ENCODE results near the gene RIPK4.

RIPK4 gene

DNA sequence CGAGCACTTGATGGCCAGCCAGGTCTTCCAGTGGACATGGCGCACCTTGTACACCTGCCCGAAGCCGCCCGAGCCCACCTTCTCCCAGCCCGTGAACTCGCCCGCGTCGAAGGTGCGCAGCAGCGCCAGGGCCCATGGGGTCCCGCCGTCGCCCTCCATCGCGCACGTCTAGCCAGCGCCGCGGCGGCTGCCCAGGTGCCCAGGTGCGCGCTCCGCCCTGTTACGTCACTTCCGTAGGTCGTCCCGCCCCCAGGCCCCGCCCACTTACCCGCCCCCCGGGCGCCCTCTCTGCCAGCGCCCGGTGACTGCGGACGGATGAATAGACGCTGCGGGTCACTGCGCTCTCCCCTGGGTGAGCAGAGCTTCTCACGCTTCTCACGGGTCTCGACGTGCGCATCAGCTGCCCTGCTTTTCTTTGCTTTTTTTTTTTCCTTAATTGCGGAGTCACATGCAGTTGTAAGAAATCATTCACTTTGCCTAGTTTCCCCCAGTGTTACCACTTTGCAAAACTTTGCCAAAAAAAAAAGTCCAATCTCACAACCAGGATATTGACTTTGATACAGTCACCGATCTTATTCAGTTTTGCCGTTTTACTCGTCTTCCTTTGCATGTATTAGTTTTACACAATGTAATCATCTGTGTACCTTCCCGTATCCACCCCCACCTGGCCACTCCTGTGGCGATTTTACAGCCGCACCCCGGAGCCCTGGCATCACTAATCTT lies at the start of gene RIPK4:
Gene RIPK4, minus strand, starts transcription at position 170 of the 723 bp plus-strand sequence. Its CDS starts 11 bp downstream, at position 159.
- DNase-seq: peak; percentile 87

DNA sequence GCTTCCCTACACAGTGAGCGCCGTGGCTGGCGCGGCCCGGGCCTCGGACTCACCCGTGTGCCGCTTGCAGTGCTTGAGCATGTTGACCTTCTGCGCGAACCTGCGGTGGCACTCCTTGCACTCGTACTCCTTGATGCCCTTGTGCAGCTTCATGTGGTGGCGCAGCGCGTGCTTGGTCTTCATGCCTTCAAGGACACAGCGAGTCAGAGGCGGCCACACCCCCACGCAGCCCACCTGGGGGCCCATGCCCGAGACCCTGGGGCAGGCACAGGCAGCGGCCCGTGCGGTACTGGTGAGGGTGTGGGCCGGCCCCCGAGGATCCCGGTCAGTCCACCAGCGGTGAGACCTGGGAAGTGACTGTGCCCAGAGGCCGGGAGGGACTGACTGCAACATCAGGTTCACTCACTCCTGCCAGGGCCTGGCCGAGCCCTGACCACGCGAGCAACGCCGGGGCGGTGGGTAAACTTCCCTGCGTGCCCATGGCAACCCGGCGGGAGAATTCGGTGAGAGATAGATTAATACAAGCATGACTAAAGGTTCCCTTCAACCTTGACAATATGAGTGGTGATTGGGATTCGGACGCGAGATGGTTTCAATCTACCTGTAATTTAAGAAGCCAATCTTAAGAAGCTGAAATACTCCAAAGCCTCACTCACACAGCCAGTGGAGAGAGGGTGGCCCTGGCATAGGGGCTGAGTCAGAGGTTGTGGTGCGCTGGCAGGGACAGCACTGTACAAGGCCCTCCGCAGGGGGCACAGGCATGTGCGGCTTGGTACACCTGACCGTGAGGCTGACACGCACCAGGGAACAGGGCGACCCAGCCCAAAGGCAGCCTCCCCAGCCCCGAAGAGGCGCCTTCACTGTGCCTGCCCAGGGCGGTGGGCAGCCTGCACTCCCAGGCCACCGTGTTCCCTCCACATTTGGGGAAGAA lies 49.1 kb upstream of the RIPK4 start:
- DNase-seq: no peak

DNA sequence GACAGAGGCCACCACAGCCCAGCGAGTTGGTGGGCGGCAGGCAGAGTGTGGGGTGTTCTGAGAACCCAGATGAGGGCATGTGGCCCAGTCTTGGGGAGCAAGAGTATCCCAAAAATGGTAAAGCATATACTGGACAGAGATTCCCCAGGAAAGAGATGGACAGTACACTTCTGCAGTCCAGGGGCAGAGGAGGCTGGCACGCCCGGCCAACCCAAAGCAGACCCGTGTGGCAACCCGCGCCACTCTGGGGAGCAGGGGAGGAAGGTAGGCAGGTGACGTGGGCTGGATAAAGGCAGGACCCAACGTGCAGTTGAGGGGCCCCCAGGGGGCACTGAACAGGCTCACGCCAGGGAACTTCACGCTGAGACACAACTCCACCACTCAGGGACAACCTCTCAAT lies 46.4 kb upstream of the RIPK4 start:
- no peak for DNase-seq

DNA sequence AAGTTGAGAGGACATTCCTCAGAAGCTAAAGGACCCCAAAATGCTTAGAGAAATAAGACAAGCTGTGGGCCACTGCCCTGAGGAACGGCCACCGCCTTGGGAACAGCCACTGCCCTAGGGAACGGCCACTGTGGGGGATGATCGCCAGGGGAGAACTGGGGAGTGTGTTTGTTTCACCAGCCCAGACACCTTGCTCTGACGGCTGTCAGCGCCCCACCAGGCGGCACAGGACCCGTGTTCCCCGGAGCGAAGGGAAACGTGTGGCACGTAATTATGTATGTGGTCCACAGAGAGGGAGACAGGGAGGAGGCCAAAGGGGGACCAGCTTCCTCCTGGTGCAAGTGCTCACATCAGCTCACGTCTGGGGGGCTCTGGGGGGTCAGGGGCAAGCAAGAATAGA lies 45.8 kb upstream of the RIPK4 start:
- no peak for DNase-seq

DNA sequence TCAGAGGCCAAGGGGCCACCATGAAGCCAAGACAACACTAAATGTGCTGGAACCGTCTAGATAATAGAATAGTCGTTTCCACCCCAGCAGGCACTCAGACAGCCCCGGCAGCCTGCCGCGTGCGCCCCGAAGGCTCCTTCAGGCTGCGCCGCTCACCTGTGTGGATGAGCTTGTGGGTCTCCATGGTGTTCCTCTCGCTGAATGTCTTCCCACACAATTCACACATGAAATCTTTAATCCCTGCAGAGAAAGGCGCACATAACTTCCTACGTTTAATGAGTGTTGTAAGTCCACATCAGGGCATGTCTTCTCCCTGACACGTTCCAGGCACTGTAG lies 43.7 kb upstream of the RIPK4 start:
- no peak for DNase-seq

DNA sequence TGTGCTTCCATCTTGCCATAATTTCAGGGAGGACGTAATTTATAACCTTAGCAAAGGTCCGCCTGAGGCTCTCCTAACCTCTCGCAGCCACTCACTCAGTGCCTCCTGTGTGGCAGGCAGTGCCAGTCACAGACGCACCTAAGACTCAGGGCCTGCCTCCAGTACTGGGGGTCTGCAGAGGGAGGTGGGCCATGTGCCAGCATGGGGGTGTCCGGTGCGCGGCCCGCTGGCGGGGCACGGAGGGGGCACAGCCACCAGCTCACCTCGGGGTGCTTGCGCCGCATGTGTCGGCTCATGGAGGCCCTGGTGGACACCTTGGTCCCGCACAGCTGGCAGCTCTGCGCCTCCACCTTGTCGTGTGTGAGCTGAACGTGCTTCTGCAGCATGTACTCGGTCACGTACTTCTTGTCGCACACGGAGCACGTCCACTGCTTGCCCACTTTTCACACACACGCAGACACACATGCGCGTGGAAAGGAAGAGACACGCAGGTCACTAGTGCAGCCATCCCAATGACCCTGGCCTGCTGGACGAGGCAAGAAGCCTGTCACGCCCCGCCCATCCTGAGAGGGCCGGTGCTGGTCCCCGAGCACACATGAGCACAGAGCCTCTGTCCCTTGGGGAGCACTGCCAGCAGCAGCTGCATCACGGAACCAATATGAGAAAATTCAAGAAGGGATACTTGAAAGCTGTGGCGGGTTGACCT lies 43.2 kb upstream of the RIPK4 start:
- no peak for DNase-seq

DNA sequence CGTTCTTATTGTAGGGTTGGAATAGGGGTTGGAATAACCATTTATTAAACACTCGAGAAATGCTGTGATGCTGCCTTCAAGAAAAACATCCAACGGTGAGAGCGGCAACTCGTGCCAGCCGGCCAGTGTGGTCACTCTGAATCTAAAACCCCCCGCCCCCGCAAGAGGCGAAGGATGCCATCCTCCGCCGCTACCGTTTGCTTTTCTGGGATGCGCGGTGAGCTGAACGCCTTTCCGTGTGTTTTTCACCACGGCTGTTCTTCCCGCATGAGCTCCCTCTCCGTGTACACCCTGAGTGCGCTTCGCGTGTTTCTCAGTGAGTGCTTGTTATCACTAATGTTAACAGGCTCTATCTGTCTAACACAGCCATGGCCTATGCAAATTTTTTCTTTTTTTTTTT lies 42.0 kb upstream of the RIPK4 start:
- no peak for DNase-seq

DNA sequence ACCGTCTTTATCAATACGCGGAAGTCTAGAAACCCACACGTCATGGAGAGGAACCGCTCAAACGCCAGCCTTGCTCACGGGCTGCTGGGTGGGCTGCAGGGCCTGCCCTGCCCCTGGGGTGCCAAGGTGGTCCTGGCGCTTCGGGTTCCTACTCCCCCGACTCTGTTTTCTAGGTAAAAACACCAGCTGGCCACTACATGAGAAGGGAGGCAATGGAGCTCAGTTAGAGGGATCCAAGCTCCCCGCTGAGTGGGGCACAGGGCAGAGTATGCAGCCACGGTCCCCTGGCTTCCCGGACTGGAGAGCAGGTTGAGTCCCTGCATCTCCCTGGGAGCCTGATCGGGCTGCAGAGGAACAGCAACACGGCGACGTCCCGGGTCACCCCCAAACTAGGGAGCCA lies 41.2 kb upstream of the RIPK4 start:
- DNase-seq: no peak

DNA sequence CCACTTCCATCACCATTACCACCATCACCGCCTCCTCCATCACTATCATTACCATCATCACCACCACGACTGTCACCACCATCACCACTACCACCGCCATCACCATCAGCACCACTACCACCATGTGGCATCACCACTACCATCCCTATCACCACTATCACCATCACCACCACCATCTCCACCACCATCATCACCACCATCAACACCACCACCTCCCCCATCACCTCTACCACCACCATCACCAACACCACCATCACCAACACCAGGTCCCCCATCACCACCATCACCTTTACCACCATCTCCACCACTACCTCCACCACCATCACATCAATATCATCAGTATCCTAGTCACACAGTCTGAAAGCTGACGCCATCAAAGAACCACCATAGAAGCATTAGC lies 39.9 kb upstream of the RIPK4 start:
- no peak for DNase-seq

DNA sequence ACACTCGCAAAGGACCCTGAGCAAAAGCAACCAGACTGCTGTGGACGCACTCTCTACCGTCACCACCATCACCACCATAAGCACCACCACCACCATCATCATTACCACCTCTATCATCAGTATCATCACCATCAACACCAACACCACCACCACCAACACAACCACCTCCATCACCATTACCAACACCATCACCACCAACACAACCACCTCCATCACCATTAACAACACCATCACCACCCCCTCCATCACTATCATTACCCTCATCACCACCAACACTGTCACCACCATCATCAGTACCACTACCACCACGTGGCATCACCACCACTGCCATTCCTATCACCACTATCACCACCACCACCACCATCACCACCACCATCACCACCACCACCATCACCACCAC lies 38.8 kb upstream of the RIPK4 start:
- no peak for DNase-seq

DNA sequence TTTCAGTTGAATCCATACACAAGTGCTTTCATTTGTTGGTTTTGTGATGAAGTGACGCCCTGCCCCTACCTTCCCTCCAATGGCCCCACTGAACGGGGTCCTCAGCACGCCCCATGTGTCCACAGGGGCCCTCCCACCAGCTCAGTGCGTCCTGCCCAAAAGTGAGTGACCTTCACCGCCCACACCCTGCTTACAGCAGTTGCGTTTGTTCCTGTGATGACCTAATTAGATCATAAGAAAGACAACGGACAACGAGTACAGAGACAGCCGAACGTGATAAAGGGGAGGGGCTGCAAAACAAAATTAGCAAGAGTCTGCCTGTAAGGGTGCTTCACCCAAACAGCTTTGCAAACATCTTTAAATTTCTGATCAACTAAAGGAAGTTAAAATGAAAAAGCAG lies 38.2 kb upstream of the RIPK4 start:
- no peak for DNase-seq

DNA sequence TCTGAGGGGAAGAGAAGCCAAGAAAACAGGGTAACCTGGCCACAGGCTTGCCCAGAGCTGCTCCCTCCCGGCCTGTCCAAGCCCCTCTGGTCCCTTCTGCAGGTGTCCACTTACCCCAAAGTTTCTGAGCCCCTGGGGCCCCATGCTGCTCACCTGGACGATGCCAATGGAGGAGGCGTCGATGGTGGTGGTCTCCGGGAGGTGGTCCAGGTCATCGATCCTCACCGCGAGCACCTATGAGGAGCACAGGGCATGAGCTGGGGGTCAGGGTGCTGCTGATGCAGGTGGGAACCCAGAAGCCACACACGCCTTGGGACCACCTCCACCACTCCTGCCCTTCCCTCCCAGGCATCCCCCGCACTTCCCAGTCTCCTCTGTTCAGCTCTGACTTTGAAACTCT lies 37.5 kb upstream of the RIPK4 start:
- DNase-seq: no peak

DNA sequence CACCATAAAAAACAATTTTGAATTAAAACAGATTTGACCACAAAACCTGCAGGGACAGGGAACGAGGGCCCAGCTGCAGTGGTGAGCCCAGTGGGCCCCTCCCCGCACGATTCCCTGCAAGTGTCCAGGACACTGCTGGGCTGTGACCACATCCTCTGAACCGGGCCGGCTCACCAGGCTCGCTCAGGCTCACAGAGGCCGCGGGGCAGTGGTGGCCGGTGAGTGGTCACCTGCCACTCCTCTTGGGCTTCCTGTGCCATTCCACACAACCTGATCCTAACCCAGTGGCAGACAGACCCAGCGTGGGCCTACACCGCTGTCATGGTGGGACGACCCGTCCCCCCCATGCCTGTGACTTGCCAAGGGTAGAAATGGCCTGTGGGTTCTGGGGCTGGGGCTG lies 36.5 kb upstream of the RIPK4 start:
- DNase-seq: no peak

DNA sequence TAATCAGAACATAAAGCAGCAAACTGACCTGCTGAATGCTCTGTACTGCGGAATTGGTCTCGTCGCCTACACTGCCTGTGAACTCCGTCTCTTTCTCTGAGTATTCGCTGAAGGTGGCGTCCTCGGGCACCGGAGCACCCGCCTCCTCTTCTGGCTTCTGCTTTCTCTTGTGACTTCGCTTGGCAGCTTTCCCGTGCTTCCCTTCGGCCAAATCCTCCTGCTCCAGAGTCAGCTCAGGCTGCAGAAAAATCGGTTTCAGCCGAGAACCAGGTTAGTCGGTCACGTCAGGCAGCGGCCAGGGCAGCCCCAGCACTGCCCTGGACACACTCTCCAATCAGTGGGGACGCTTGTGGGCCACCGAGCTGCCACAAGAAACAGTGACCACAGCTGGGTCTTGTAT lies 35.8 kb upstream of the RIPK4 start:
- no peak for DNase-seq

DNA sequence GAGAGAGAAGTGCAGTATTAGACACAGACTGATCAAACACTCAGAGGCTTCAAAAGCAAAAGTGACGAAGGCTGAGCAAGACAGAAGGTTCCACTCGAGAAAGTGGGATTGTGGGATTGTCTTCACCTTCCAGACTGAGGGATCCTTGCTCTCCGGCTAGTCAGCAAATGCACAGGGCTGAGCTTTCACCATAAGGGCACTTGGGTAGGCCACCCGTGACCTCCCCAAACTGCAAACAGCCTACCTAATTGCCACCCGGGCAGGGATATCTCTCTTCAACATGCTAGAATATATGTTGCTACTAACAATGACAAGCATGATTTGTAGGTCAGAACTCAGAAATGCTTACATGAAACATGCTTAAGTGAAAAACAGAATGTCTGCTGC lies 35.3 kb upstream of the RIPK4 start:
- no peak for DNase-seq

DNA sequence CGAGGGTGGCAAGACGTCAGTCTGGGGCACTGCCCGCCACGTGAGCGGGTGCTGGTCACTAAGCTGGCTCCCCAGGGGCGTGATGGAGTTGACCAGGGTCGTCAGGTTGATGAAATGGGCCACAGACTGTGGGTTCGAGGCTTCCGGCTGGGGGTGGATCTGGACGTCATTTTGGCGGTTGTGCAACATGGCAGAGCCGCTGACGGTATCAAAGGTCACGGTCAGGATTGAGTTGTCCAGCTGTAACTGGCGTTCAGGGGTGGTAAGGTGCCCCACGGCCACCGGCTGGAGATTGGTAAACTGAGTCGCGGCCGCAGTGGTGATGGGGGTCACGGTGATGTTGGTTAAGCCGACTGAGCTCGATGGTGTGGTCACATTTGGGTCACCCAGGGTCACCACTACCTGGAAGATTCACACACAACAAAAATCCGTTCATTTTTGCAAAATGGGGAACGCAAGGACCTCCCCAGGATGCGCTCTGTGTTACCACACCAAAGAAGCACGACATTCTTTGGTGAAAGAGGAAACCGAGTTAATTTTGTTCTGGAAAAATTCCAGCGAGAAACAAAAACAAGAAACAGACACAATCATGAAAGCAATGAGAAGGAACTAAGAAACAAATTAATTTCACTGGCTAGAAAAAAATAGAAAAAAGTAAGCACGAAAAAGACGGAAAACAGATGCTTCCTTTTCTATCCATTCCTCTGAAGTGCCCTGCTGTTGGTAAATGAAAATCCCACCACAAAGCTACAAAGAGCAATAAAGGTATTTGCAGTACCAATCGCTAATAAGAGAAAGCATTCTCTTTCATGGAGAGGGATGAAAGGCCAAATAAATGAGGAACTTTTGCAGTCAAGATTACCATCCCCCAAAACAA lies 34.7 kb upstream of the RIPK4 start:
- DNase-seq: no peak

DNA sequence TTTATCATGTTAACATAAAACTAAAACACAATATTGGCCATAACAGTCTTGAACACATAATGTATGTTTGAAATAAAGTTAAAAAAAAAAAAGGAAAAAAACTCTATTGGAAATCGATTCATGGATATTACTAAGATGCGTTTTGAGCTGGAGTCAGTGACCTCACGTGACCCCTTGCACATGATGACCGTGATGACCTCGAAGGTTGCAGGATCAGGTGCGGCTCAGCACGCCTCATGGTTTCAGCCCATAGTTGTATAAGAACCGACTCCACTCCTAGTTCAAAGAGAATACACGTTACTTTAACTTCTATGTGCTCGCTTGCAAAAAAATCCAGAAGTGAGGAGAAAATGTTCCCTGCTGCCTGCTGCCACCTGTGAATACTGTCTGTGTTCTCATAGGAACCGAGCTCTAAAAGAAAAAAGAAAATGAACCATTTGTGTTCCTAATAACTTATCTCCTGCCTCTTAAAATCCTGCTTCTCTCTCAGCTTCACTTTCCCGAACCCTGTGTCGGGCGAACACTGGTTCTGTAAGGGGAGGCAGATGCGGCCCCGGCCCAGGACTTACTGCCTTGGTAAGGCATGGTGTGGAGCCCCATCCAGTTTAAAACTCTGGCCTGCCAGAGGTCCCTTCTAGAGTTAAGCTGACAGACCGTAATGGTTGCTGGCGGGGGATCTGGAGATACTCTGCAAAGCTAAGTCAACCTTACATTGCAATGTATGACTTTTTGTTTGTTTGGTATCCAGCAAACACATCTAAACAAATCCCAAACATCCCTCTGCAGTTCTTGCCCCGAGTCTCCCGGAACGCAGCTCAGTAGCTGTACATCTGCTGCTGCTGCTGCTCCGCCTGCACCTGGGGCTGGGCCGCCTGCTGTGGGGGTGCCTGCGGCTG lies 33.8 kb upstream of the RIPK4 start:
- no peak for DNase-seq

DNA sequence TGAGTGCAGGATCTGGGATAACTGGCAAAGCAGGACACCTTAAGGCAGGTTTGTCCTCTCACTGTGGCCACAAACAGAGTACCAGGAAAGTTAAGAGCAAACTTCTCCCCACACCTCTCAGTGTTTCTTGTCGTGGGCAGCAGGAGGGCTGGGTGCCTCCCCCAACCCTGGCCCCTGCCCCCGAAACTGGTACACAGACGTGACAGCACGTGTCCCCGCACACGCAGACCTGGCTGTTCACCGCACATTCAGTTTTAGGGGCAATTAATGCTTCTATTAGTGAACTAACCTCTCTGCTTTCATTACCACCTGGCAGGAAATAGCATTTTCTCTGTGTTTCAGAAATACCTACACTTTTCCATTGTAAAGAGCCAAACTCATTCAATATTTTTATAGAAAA lies 32.9 kb upstream of the RIPK4 start:
- no peak for DNase-seq

DNA sequence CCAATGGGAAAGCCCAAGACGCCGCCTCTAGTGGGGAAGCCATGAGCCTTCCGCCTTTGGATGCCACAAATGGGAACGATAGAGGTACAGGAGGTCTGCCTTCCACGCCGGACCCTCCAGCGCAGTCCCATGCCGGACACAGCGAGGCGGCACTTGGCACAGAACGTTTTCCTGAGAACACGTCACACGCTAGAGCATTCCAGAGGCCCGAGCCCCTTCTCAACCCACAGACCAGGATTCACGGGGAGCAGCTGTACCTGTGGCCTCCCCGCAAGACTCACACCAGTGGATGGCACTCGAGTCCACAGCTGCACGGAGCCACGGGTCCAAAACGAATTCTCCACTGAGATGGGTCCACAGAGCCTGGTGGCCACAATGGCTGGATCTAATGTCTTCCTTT lies 31.5 kb upstream of the RIPK4 start:
- no peak for DNase-seq

DNA sequence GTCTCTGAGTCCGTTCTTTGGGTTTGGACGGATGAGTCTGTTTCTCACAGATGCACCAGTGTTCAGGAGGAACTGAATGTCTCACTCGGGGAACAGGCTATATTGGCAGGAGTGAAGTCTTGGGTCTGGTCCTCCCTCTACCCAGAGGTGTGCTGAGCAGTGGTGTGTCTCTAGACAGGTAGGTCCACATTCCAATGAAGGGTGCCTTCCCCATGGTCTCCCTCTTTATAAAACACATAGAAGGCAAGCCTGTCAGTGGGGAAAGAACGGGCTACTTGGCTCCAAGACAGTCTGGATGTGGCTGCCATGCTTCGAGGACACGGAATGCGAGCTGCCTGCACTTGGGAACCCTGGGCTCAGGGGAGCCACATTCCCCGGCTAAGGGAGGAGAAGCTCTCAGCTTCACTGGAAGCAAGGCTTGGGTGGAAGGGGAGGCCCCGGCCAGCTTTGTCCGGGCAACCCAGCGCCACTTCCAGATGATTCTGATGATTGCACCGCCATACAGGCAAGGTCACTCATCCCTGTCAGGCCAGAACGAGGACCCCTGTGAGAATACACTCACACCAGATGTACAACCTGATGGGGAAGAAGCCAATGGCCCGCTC lies 29.7 kb upstream of the RIPK4 start:
- DNase-seq: no peak

DNA sequence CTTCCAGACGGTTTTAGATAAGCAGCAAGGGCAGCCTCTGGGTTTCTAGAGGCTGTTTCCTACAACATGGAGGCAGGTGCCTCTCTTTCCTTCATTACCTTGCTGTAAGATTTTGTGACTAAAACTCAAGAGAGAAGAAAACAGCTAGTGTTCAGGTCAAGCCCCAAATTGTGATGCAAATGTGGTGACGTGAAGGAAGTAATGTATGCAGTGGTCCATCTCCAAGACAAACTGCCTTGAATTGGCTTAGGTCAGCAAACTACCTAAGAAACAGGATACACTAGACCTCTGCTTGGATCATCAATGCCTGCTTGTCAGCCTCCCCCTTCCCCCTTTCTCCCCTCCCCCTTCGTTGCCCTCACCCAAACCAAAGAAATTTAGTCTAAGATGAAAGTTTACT lies 28.9 kb upstream of the RIPK4 start:
- DNase-seq: no peak
